Smooth muscle cell (in vitro differentiated cells): ENCODE data around the gene CEACAM19. TPM values are rescaled to one million over a fixed set of nuclear protein-coding genes. Genes with fewer than 3 reads are reported as not detected.

Experiments
- DNase-seq: peaks from one replicate; lab custom pipeline; 2025; ENCODE audit not compliant: unreplicated experiment; lab: John Stamatoyannopoulos, UW
- H2AFZ ChIP-seq: fragments of 200-600 bp; sonication (generic); 2 replicates; pipeline ENCODE4 v1.6.0; 2016; ENCODE audit warnings: antibody characterized with exemption, low read depth, mild to moderate bottlenecking
- H3F3A ChIP-seq: fragments of 200-600 bp; sonication (generic); 2 replicates; pipeline ENCODE4 v1.6.0; 2017; ENCODE audit warnings: antibody characterized with exemption, low read depth
- H3K27ac ChIP-seq: fragments of 200-600 bp; sonication (generic); 2 replicates; pipeline ENCODE4 v1.5.1; 2016; ENCODE audit warnings: low read depth, mild to moderate bottlenecking
- H3K27me3 ChIP-seq: fragments of 200-600 bp; sonication (generic); 2 replicates; pipeline ENCODE4 v1.6.1; 2016; ENCODE audit warnings: low read depth, mild to moderate bottlenecking
- H3K36me3 ChIP-seq: fragments of 200-600 bp; sonication (generic); 2 replicates; pipeline ENCODE4 v1.5.1; 2016; ENCODE audit warnings: low read depth
- H3K4me1 ChIP-seq: fragments of 200-600 bp; sonication (generic); 2 replicates; pipeline ENCODE4 v1.5.1; 2016; ENCODE audit warnings: low read depth
- H3K4me2 ChIP-seq: fragments of 200-600 bp; sonication (generic); 2 replicates; pipeline ENCODE4 v1.6.0; 2016; ENCODE audit warnings: mild to moderate bottlenecking
- H3K4me3 ChIP-seq: fragments of 200-600 bp; sonication (generic); 2 replicates; pipeline ENCODE4 v1.5.1; 2016; ENCODE audit warnings: mild to moderate bottlenecking
- H3K79me2 ChIP-seq: fragments of 200-600 bp; sonication (generic); 2 replicates; pipeline ENCODE4 v1.6.0; 2016; ENCODE audit warnings: low read depth, mild to moderate bottlenecking
- H3K9ac ChIP-seq: fragments of 200-600 bp; sonication (generic); 2 replicates; pipeline ENCODE4 v1.6.0; 2016; ENCODE audit warnings: low read depth
- H3K9me3 ChIP-seq: fragments of 200-600 bp; sonication (generic); replicated peaks from 2 replicates; pipeline ENCODE4 v1.5.1; 2016; ENCODE audit warnings: low read depth
- H4K20me1 ChIP-seq: fragments of 200-600 bp; sonication (generic); 2 replicates; pipeline ENCODE4 v1.6.0; 2016; ENCODE audit warnings: low read depth
- CTCF ChIP-seq: fragments of 200-600 bp; sonication (generic); IDR thresholded peaks from 2 replicates; pipeline ENCODE4 v1.5.1; 2017; ENCODE audit warnings: borderline replicate concordance, mild to moderate bottlenecking, antibody characterized with exemption; ENCODE audit not compliant: insufficient read depth, poor library complexity, severe bottlenecking
- WGBS: methylation state at CpG from one replicate; pipeline ENCODE4 v1.1.7; 2016; ENCODE audit warnings: low lambda C conversion rate; 5-methylcytosine and 5-hydroxymethylcytosine counted together
- polyA plus RNA-seq: library from polyadenylated mRNA; unstranded; fragments of >200 nt; fragmentation: Nextera tagmentation; extraction: Ambion mirVana; gene quantifications from 2 replicates; pipeline ENCODE4 v1.2.1, GENCODE V29; 2016
- total RNA-seq: library from RNA; depleted of rRNA; stranded (reverse); fragments of >200 nt; gene quantifications from 2 replicates; pipeline ENCODE4 v1.2.3, GENCODE V29; 2014

CEACAM19 gene
- total and polyA plus RNA-seq, 2 experiments from 2014 or later, result 0.81 to 0.88 TPM

GRCh38 chr19:44635581-44636438, 35.5 kb upstream of the CEACAM19 start:
- Histone ChIP-seq H3K79me2 (no peaks in the 10 kb centered on the region), H3K9ac (no peak overlapping the region), H3K4me2 (no peak overlapping the region), H3K4me1 (no peaks in the 10 kb centered on the region), H3K36me3 (no peaks in the 10 kb centered on the region), H4K20me1 (no peaks in the 10 kb centered on the region), H3K27ac (no peak overlapping the region), H3K27me3 (no peaks in the 10 kb centered on the region), H2AFZ (no peak overlapping the region), H3F3A (peaks cover 5% of the 10 kb centered on the region), H3K4me3 (no peak overlapping the region), H3K9me3 (no peaks in the 10 kb centered on the region)
- WGBS, result 91% methylated on average over 3 of the region's 3 CpGs
- no peak for TF ChIP-seq CTCF
- no peak for DNase-seq

- no peak for DNase-seq
- no peak overlapping the region for H2AFZ ChIP-seq
- no peaks in the 10 kb centered on the region for H3K36me3 ChIP-seq
- H4K20me1 ChIP-seq, result no peaks in the 10 kb centered on the region
- 92% methylated on average over 11 of the region's 11 CpGs for WGBS
- H3K9me3 ChIP-seq, result no peaks in the 10 kb centered on the region
- H3K27ac ChIP-seq, result no peak overlapping the region
- H3K9ac ChIP-seq, result no peak overlapping the region
- H3F3A ChIP-seq, result peaks cover 5% of the 10 kb centered on the region
- H3K27me3 ChIP-seq, result no peaks in the 10 kb centered on the region
- H3K79me2 ChIP-seq, result no peaks in the 10 kb centered on the region
- TF ChIP-seq CTCF, result no peak
- H3K4me2 ChIP-seq, result no peak overlapping the region
- no peak overlapping the region for H3K4me3 ChIP-seq
- H3K4me1 ChIP-seq, result no peaks in the 10 kb centered on the region
These were observed 34.6 kb upstream of the CEACAM19 start for GRCh38 chr19:44636439-44637389.

- TF ChIP-seq CTCF, result no peak
- Histone ChIP-seq H3K79me2 (no peaks in the 10 kb centered on the region), H3K4me2 (no peak overlapping the region), H4K20me1 (no peaks in the 10 kb centered on the region), H3K27me3 (no peaks in the 10 kb centered on the region), H3K27ac (no peak overlapping the region), H3K4me1 (no peaks in the 10 kb centered on the region), H3K9me3 (no peaks in the 10 kb centered on the region), H3K9ac (no peak overlapping the region), H2AFZ (no peak overlapping the region), H3K36me3 (no peaks in the 10 kb centered on the region), H3K4me3 (no peak overlapping the region), H3F3A (peaks cover 5% of the 10 kb centered on the region)
- WGBS, result 95% methylated on average over 5 of the region's 5 CpGs
- no peak for DNase-seq
These were observed 33.9 kb upstream of the CEACAM19 start for GRCh38 chr19:44637390-44637764.
